Gastrocnemius medialis (tissue), 4 donors: ENCODE results near the gene CYP2A7.
"Not testable (repeated sequence)": the region's sequence is repeated elsewhere in the genome, so short reads cannot be mapped to it uniquely, and the experiment has no call there.

Experiments used
- CTCF ChIP-seq, 5 experiments: fragments of 450-650 bp in 3 of 5; fragments of 200-600 bp in 2 of 5; sonication (generic) in 2 of 5; IDR thresholded peaks in 4 of 5; conservative IDR thresholded peaks in 1 of 5; 1 replicate in 4 of 5; 2 replicates in 1 of 5; pipeline ENCODE4 v1.5.1; 2016 to 2019; ENCODE audit warnings: antibody characterized with exemption in 5 of 5, mild to moderate bottlenecking in 3 of 5, moderate library complexity in 3 of 5
- POLR2A ChIP-seq, 2 donors: fragments of 450-650 bp; IDR thresholded peaks; one replicate each; pipeline ENCODE4 v1.6.1; 2017; ENCODE audit warnings: antibody characterized with exemption in 2 of 2, mild to moderate bottlenecking in 2 of 2, moderate library complexity in 2 of 2

GRCh38 chr19:40875526-40875951, 6.5 kb downstream of the CYP2A7 start:
- TF ChIP-seq CTCF (IDR thresholded peaks at IDR 0.05 in 4 of 5, conservative IDR thresholded peaks at IDR 0.05 in 1 of 5); POLR2A (IDR thresholded peaks at IDR 0.05): not testable (repeated sequence)
